GM03348 (cell line): ENCODE data around the gene TUBGCP3.

Source experiments
- DNase-seq: peaks from one replicate; pipeline ENCODE4 v3.0.0; 2012; ENCODE audit warnings: low spot score

TUBGCP3 gene

GRCh38 chr13:112617754-112618375, 29.9 kb upstream of the TUBGCP3 start:
- DNase-seq: no peak

GRCh38 chr13:112616586-112617362, 28.8 kb upstream of the TUBGCP3 start:
- peak; percentile 72 for DNase-seq

GRCh38 chr13:112615391-112615790, 27.4 kb upstream of the TUBGCP3 start:
- no peak for DNase-seq

GRCh38 chr13:112614835-112615234, 26.9 kb upstream of the TUBGCP3 start:
- no peak for DNase-seq

- no peak for DNase-seq
These were observed 20.3 kb upstream of the TUBGCP3 start for GRCh38 chr13:112608212-112608611.

GRCh38 chr13:112606109-112607001, 18.4 kb upstream of the TUBGCP3 start:
- DNase-seq: peak; percentile 99

GRCh38 chr13:112605531-112605990, 17.6 kb upstream of the TUBGCP3 start:
- DNase-seq: peak; percentile 28

GRCh38 chr13:112603641-112604225, 15.8 kb upstream of the TUBGCP3 start:
- no peak for DNase-seq

GRCh38 chr13:112602189-112602588, 14.2 kb upstream of the TUBGCP3 start:
- no peak for DNase-seq

GRCh38 chr13:112601371-112601770, 13.4 kb upstream of the TUBGCP3 start:
- no peak for DNase-seq

GRCh38 chr13:112596235-112596634, 8.3 kb upstream of the TUBGCP3 start:
- no peak for DNase-seq

GRCh38 chr13:112592647-112593046, 4.7 kb upstream of the TUBGCP3 start:
- DNase-seq: no peak

- no peak for DNase-seq
These were observed 4.2 kb upstream of the TUBGCP3 start for GRCh38 chr13:112592181-112592580.

GRCh38 chr13:112588490-112589297, 741 bp upstream of the TUBGCP3 start:
- DNase-seq: no peak

GRCh38 chr13:112587212-112587763, 665 bp downstream of the TUBGCP3 start:
- DNase-seq: peak; percentile 97

GRCh38 chr13:112586334-112586960, 1.5 kb downstream of the TUBGCP3 start:
- no peak for DNase-seq

- no peak for DNase-seq
These were observed 4.2 kb downstream of the TUBGCP3 start for GRCh38 chr13:112583592-112584277.

- DNase-seq: no peak
These were observed 5.7 kb downstream of the TUBGCP3 start for GRCh38 chr13:112582263-112582662.

- no peak for DNase-seq
These were observed 7.0 kb downstream of the TUBGCP3 start for GRCh38 chr13:112580912-112581311.

GRCh38 chr13:112580211-112580610, 7.7 kb downstream of the TUBGCP3 start:
- DNase-seq: no peak
